Small intestine (tissue), 7 donors: ENCODE measurements around the gene PTCD2. TPM values are rescaled to one million over a fixed set of nuclear protein-coding genes. Genes with fewer than 3 reads are reported as not detected.

Source experiments
- DNase-seq, 2 donors: peaks; one replicate each; pipeline versions ENCODE4 v3.0.0 to v3.0.0-alpha.2; 2013
- FAIRE-seq: peaks from 2 replicates; lab custom pipeline; 2012; peaks lifted over from hg19 to GRCh38; lab: Jason Lieb, UNC
- H3K27ac ChIP-seq, 3 donors: one replicate each; pipeline ENCODE4 v1.5.1; 2013; ENCODE audit warnings: low read length in 2 of 3, mild to moderate bottlenecking in 2 of 3, control low read depth in 1 of 3, inconsistent platforms in 1 of 3, low read depth in 1 of 3, moderate library complexity in 1 of 3
- H3K27me3 ChIP-seq, 3 donors: one replicate each; pipeline ENCODE4 v1.6.1; 2013; ENCODE audit warnings: low read length in 3 of 3, inconsistent platforms in 1 of 3; ENCODE audit not compliant: control insufficient read depth in 3 of 3, insufficient read depth in 3 of 3
- H3K36me3 ChIP-seq, 3 donors: one replicate each; pipeline ENCODE4 v1.6.1; 2013; ENCODE audit warnings: low read length in 3 of 3, inconsistent platforms in 1 of 3, low read depth in 1 of 3, mild to moderate bottlenecking in 1 of 3, moderate library complexity in 1 of 3; ENCODE audit not compliant: control insufficient read depth in 3 of 3, insufficient read depth in 2 of 3
- H3K4me1 ChIP-seq, 3 donors: one replicate each; pipeline ENCODE4 v1.6.1; 2013; ENCODE audit warnings: low read length in 2 of 3, inconsistent platforms in 1 of 3, low read depth in 1 of 3, mild to moderate bottlenecking in 1 of 3, moderate library complexity in 1 of 3; ENCODE audit not compliant: control insufficient read depth in 3 of 3, insufficient read depth in 2 of 3
- H3K4me3 ChIP-seq, 3 donors: one replicate each; pipeline ENCODE4 v1.5.1; 2013; ENCODE audit warnings: low read length in 3 of 3, control low read depth in 1 of 3, inconsistent platforms in 1 of 3, low read depth in 1 of 3, mild to moderate bottlenecking in 1 of 3, moderate library complexity in 1 of 3
- H3K9me3 ChIP-seq, 2 donors: one replicate each; pipeline ENCODE4 v1.6.1; 2013; ENCODE audit warnings: low read depth in 1 of 2, low read length in 1 of 2; ENCODE audit not compliant: control insufficient read depth in 2 of 2, insufficient read depth in 1 of 2
- WGBS, 3 donors: extraction: QIAGEN DNeasy Blood & Tissue Kit; methylation state at CpG; one replicate each; pipeline ENCODE4 v1.1.7; 2013; 5-methylcytosine and 5-hydroxymethylcytosine counted together
- polyA plus RNA-seq, 4 donors: library from polyadenylated mRNA; stranded (reverse) in 3 of 4; unstranded in 1 of 4; fragments of 200-250 nt in 3 of 4; fragments of 120-200 nt in 1 of 4; gene quantifications; one replicate each; pipeline versions ENCODE4 v1.2.1 to v1.2.3, GENCODE V29; 2013
- donor health status: healthy with polysubstance abuse.
- donor health status: control.
- donor health status: control.
- donor health status: Bipolar disorder and iron deficiency.
- donor health status: healthy.

The PTCD2 gene
- polyA plus RNA-seq, 4 donors, result 0.67 to 6.7 (median 2.8) TPM

- FAIRE-seq (no peak), DNase-seq (no peak)
- no peaks in the 10 kb centered on the region for H3K36me3 ChIP-seq
- no peak overlapping the region for H3K4me3 ChIP-seq
- peaks cover 0 to 2% (median 0%) of the 10 kb centered on the region in 3 donors for H3K27me3 ChIP-seq
- no peaks in the 10 kb centered on the region for H3K4me1 ChIP-seq
- no peak overlapping the region for H3K27ac ChIP-seq
- WGBS, 3 donors, result 70 to 79% (median 72%) methylated on average over 2 of the region's 2 CpGs
- peaks cover 0 to 4% of the 10 kb centered on the region in 2 donors for H3K9me3 ChIP-seq
Measured at GRCh38 chr5:72407541-72407940, 87.4 kb downstream of the PTCD2 start.

- DNase-seq (no peak), FAIRE-seq (no peak)
- Histone ChIP-seq H3K27me3 (peaks cover 0 to 2% (median 0%) of the 10 kb centered on the region in 3 donors), H3K27ac (no peak overlapping the region), H3K36me3 (no peaks in the 10 kb centered on the region), H3K4me1 (no peaks in the 10 kb centered on the region), H3K9me3 (peaks cover 0 to 2% of the 10 kb centered on the region in 2 donors), H3K4me3 (no peak overlapping the region)
- 78 to 82% (median 80%) methylated on average over 5 of the region's 5 CpGs for WGBS, 3 donors
Measured at GRCh38 chr5:72408127-72408526, 88.0 kb downstream of the PTCD2 start.

GRCh38 chr5:72408603-72409002, 88.4 kb downstream of the PTCD2 start:
- FAIRE-seq (no peak), DNase-seq (no peak)
- Histone ChIP-seq H3K9me3 (no peaks in the 10 kb centered on the region), H3K27me3 (peaks cover 0 to 2% (median 0%) of the 10 kb centered on the region in 3 donors), H3K27ac (no peak overlapping the region), H3K36me3 (no peaks in the 10 kb centered on the region), H3K4me3 (no peak overlapping the region), H3K4me1 (no peaks in the 10 kb centered on the region)
- 63 to 73% (median 65%) methylated on average over 4 of the region's 4 CpGs for WGBS, 3 donors

GRCh38 chr5:72410688-72411295, 90.6 kb downstream of the PTCD2 start:
- Histone ChIP-seq H3K9me3 (no peaks in the 10 kb centered on the region), H3K27ac (no peak overlapping the region), H3K4me1 (no peaks in the 10 kb centered on the region), H3K27me3 (peaks cover 0 to 2% (median 0%) of the 10 kb centered on the region in 3 donors), H3K4me3 (no peak overlapping the region), H3K36me3 (no peaks in the 10 kb centered on the region)
- FAIRE-seq, result no peak
- no peak for DNase-seq
- 63 to 79% (median 72%) methylated on average over 4 of the region's 4 CpGs for WGBS, 3 donors

GRCh38 chr5:72412283-72413055, 92.3 kb downstream of the PTCD2 start:
- Histone ChIP-seq H3K9me3 (no peaks in the 10 kb centered on the region), H3K27me3 (peaks cover 0 to 2% (median 0%) of the 10 kb centered on the region in 3 donors), H3K4me3 (no peak overlapping the region), H3K4me1 (no peaks in the 10 kb centered on the region), H3K27ac (no peak overlapping the region), H3K36me3 (no peaks in the 10 kb centered on the region)
- FAIRE-seq (no peak), DNase-seq (no peak)
- 67 to 89% (median 75%) methylated on average over 4 of the region's 4 CpGs for WGBS, 3 donors

- Histone ChIP-seq H3K36me3 (no peaks in the 10 kb centered on the region), H3K4me1 (no peaks in the 10 kb centered on the region), H3K9me3 (peaks cover 0 to 4% of the 10 kb centered on the region in 2 donors), H3K27me3 (no peaks in the 10 kb centered on the region), H3K4me3 (no peak overlapping the region), H3K27ac (no peak overlapping the region)
- DNase-seq (no peak), FAIRE-seq (no peak)
- WGBS, 3 donors, result 84 to 88% (median 86%) methylated on average over 5 of the region's 5 CpGs
Measured at GRCh38 chr5:72415616-72416325, 95.6 kb downstream of the PTCD2 start.

GRCh38 chr5:72417333-72418062, 97.3 kb downstream of the PTCD2 start:
- no peaks in the 10 kb centered on the region for H3K27me3 ChIP-seq
- FAIRE-seq (no peak), DNase-seq (no peak)
- WGBS, 3 donors, result 90 to 94% (median 93%) methylated on average over 47 to 48 of the region's 48 CpGs
- no peaks in the 10 kb centered on the region for H3K4me1 ChIP-seq
- H3K4me3 ChIP-seq, result no peak overlapping the region
- no peaks in the 10 kb centered on the region for H3K36me3 ChIP-seq
- peaks cover 0 to 4% of the 10 kb centered on the region in 2 donors for H3K9me3 ChIP-seq
- no peak overlapping the region for H3K27ac ChIP-seq
